NCI-H524 (cell line): Measurements from ENCODE around the gene KCNQ1.

Source experiments
- DNase-seq, 2 experiments: peaks; one replicate each; lab custom pipeline; 2025; lab: John Stamatoyannopoulos, UW

Gene KCNQ1

GRCh38 chr11:2807025-2807681, 362.3 kb downstream of the KCNQ1 start:
- DNase-seq, result no peak

DNA sequence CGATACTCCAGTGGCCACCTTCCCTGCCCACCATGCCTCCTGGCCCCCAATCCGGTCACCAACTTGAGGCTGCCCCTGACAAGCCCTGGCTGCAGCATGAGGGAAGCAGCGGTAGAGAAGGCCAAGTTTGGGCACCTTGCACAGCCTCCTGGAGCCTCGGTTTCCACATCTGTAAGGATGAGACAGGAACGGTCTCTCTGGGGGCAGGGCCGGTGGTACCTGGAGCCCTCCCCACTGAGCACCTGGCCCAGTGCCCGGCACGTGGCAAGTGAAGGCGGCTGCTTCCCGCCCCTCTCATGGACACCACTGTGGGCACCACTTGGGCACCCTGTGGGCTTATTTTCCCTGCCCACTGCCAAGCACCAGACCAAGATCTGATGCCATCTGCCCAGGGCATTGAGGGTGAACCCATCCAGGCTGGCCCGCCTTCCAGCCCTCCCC, 363.0 kb downstream of the KCNQ1 start:
- no peak for DNase-seq

DNA sequence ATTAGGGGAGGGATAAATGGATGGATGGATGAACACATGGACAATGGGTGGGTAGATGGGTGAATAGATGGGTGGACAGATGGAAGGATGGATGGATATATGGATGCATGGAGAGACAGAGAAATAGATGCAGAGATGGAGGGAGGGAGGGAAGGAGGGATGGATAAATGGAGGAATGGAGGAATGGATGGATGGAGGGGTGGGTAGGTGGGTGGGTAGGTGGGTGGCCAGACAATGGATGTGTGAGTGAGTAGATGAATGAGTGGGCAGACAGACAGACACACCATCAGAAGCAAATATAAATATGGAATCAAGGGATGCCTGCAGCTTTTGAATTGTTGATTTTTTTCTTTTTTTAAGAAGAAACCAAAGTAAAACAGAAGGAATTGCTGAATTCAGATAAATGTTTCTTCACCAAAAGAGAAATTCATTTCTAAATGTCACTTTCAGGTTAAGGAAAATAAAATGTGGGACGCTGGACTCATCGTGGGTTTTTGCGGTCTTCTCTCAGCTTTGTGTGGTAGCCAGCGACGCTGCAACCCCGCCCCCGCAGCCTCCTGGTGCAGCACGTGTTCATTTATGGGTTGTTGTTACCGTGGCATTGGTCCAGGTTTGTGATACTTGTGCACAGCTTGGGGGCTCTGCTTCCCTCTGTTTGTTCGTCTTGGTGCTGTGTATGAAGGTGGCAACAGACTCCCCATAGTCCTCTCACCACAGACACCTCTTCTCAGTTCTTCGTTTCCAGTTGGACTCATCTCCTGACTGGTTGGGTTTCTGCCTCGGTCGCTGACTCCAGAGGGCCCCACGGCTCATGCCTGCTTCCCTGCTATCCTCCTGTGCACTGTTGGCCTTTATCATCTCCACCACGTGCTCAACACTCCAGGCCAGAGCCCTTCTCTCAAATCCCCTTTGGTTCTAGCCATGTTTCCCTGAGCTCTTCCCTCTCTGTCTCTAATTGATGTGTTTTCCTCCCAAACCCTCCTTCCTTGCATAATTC, 364.3 kb downstream of the KCNQ1 start:
- no peak for DNase-seq

DNA sequence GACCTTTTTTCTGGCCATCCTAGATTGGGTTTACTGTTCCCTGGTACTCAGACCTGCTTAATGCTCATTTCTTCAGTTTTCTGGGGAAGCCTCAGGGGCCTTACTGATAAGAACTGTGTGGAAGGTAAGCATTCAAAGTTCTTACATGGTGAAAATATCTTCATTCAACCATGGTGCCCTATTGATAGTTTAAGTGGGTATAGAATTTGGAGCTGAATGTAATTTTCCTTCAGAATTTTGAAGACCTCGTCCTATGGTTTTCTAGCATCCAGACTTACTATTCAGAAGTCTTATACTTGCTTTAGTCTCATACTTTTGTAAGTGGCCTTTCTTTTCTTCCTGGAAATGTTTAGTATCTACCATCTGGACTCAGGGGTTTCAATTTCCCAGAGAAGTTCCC, 365.0 kb downstream of the KCNQ1 start:
- no peak for DNase-seq

DNA sequence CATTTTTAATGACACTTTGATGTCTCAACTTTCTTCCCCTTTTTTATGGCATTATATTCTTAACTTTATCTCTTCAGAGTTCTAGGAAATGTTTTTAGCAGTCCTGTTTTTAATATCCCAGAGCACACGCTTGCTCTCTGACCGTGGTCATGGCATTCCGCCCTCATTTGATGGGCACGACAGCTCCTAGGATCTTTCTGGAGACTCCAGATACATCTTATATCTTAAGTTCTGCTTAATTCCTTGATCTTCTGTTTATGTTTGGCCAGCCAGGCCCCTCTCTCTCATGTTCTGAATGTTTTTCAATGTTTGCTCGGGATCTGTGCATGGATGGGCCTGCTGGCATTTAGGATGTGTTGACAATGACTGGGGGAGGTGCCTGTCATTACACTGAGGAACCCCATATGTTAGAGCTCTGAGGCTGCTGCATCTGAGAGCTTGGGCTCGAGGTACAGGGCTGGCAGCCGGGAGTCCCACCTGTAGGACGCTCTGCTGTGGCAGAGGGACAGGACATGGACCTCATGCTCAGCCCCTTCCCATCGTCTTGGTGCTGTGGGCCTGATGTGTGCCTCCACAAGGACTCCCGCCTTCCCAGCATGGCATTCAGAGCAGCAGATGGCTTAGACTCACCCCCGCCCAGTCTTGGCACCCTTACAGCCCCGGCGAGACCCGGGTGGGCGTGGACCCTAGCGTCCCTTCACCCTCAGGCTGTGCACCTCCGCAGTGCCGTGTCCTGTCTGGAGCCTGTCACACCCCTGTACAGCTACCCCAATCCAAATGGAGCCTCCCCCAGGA, 365.8 kb downstream of the KCNQ1 start:
- no peak for DNase-seq

DNA sequence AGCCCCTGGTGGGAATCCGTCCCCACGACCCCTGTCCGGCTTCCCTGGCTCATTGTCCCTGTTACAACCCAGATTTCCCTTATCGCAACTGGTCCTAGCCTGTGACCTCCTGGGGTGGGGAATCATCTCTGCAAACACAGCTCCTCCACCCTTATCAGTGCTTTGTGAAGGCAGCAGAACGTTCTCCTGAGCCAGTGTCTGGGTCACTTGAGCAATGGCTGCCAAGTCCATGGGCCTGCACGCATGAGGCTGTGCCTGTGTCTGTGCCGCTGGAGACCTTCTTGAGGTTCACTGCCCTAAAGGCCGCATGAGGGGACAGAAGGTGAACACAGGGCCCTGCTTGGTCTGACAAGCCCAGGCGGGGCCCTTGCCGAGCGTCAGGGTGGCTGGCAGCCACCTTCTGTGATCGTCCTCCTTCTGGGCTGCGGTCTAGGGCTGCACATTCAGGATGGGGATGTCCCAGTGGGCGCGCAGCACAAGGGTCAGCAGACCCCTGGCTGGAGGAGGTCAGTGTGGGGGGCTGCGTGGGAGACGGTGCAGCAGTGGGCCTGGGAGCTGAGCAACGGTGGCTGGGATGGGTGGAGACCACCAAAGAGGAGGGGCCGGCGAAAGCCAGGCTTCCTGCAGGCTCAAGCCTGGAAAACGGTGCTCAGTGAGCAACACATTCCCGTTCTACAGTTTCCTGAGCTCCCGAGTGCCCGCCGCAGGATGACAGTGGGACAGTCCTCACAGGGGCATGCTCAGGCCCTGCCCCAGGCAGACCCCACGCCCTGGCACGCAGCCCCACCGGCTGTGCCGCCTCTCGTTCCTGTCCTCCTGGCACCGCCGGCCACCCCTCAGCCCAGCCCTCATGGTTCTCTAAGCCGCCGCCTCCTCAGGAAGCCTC, 366.6 kb downstream of the KCNQ1 start:
- no peak for DNase-seq

GRCh38 chr11:2812371-2812991, 367.7 kb downstream of the KCNQ1 start:
- no peak for DNase-seq

DNA sequence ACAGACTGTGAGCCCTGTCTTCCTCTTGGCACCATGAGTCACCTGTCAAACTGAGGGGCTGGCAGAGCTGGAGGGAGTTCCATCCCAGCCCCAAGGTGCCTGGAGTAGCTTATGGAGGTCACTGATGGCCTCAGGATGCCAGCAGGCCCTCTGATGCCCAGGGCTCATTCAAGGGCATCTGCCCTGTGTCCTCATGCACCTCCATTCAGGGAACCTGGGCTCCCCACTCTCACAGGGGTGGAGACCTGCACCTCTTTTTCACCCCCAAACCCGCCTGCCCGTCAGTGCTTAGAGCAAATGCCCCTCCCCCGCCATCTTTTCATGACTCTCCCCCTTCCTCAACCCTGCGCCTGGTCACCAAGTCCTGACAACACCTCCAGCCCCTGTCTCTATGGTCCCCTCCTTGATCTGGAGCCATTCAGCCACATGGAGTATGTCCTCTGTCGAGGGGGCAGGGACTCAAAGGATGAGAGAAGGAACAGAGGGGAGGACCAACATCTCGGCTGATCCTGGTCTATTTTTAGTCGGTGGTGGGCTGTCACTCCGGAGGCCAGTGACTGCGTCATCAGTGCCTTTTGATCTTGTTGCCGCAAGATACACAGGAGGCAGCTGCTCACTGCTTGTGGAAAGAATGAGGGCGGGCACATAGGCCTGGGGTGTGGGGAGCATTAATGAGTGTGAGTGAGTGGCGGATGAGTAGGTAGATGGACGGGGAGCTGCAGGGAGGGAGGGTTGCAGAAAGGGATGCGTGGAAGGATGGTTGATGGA, 368.5 kb downstream of the KCNQ1 start:
- DNase-seq, result no peak

DNA sequence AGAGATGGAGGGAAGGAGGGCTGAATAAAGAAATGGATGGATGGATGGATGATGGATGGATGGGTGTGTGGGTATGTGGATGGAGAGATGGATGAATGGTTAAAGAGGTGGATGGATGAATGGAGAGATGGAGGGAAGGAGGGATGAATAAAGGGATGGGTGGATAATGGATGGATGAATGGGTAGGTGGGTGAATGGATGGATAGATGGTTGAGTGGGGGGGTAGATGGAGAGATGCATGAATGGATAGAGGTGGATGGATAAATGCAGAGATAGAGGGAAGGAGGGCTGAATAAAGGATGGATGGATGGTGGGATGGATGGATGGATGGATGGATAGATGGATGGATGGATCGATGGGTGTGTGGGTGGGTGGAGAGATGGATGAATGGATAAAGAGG, 369.2 kb downstream of the KCNQ1 start:
- no peak for DNase-seq

DNA sequence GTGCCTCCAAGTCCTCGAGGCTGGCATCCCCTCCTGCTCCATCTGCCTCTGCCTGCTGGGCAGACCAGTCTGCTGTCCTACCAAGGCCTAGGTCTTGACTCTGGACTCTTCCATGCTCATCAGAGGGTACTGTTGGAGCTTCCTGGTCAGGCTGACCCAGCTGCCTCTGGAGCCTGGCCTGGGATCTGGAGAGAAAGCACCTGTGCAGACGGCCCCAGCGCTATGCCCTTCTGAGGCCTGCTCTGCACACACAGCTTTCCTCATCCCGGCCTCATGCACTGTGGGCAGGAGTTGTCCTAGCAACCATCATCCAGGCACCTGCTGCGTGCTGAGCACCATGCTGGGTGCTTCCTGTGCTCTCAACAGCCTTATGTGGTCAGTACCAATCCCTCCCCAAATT, 369.9 kb downstream of the KCNQ1 start:
- DNase-seq, result no peak

GRCh38 chr11:2815762-2816496, 371.1 kb downstream of the KCNQ1 start:
- DNase-seq, result no peak

- no peak for DNase-seq
Measured at GRCh38 chr11:2816523-2816922, 371.7 kb downstream of the KCNQ1 start.

DNA sequence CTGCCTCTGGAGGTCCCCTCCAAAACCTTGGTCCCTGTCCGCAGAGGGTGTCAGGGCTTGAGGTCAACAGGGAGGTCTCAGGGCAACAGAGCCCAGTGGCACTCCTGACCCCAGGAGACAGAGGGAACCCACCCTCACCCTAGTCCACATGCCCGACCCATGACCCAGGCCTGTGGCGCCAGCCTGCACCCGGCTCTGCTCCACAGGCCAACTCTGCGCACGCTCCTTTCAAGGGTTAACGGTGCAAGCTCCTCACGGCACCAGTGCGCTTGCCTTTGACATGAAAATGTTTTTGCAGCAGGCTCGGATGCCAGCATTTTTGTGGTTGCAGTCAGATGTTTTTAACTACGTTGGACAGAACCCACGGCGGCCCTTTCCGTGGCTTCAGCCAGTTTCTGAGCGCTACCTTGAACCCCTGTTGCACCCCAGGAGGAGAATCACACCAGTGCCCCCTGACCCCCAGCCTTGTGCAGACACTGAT, 372.2 kb downstream of the KCNQ1 start:
- no peak for DNase-seq

DNA sequence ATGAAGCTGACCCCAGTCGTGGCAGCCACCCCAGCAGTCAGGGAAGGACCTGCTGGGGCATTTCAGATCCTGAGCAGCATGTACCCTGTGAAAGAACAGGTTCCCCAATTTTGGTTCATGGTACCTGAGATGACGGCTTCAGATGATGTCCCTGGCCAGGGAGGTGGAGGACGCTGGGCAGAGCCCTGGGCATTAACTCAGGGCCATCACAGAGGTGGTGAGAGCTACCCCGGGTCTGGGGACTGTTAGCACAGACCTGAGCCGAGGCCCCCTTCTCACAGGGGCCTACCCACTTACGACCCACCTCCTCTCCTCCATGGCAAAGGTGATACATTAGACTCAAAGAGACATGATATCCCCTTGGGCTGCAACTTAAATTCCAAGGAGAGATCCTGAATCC, 372.6 kb downstream of the KCNQ1 start:
- no peak for DNase-seq

GRCh38 chr11:2818021-2818420, 373.2 kb downstream of the KCNQ1 start:
- DNase-seq, result no peak

GRCh38 chr11:2818503-2818902, 373.7 kb downstream of the KCNQ1 start:
- peak in 1 of 2 experiments; percentile 5 for DNase-seq

DNA sequence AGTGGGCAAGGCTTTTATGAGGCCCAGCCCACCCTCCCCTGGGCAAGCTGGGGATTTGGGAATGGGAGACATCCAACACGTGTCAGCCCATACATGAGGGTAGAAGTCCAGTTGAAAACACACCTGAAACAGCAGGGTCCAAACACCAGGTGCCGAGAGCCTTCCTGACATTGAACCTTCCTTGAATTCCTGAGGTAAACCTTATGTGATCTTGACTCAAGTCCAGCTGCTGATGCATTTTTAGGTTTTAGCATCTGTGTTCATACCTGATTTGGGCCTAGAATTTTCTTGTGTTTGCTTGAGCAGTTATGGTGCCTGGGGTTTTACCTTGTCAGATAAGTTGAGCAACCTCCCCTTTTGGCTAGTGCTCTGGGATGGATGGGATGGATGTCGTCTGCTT, 374.5 kb downstream of the KCNQ1 start:
- no peak for DNase-seq

DNA sequence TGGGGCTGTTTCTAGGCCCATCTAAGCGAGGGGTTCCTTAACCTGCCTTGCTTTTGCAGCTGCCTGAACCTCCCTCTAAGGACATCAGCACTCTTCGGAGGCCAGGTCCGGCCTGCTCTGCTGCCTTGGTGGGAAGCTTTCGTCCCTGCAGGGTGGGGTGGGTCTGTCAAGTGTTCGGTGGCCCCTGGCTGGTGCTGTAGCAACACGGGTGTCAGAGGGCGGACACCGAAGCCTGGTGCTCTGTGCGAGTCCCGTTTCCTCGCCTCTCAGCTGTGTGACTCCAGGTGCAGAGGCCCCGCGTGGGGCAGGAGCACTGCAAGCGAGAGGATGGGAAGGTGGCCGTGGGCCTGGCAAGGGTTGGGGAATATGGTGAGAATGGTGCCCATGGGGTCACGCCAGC, 376.2 kb downstream of the KCNQ1 start:
- no peak for DNase-seq

DNA sequence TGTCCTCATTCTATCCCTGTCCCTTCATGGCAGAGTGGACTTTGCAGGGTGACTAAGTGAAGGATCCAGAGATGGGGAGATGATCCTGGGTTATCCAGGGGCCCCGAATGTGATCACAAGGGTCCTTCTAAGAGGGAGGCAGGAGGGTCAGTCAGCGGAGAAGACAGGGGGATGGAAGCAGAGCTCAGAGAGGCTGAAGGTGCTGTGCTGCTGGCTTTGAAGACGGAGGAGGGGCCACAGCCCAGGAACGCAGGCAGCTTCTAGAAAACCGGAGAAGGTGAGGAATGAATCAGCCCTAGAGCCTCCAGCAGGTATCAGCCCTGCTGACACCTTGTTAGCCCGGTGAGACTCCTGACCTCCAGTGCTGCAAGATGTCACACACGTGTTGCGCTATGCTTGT, 377.1 kb downstream of the KCNQ1 start:
- DNase-seq, result no peak
